Neuronal stem cell (in vitro differentiated cells): ENCODE measurements around the gene ARHGAP24.
A peak's percentile ranks its signal among the peaks of the same experiment; 100 is the strongest.

Experiments used
- DNase-seq: peaks from one replicate; pipeline ENCODE4 v3.0.0-alpha.2; 2013; ENCODE audit warnings: low spot score
- H2AFZ ChIP-seq: one replicate; pipeline ENCODE4 v1.6.1; 2013; ENCODE audit warnings: mild to moderate bottlenecking, low read length, inconsistent platforms
- H2AK5ac ChIP-seq: 2 replicates; pipeline ENCODE4 v1.6.1; 2013; ENCODE audit warnings: low read depth, mild to moderate bottlenecking, inconsistent platforms, low read length, moderate library complexity, mixed read lengths
- H2BK120ac ChIP-seq: 2 replicates; pipeline ENCODE4 v1.6.1; 2013; ENCODE audit warnings: low read depth, mild to moderate bottlenecking, inconsistent platforms, low read length, moderate library complexity, mixed read lengths
- H2BK12ac ChIP-seq: one replicate; pipeline ENCODE4 v1.6.1; 2013; ENCODE audit warnings: low read length, inconsistent platforms
- H2BK15ac ChIP-seq: 2 replicates; pipeline ENCODE4 v1.6.1; 2013; ENCODE audit warnings: mild to moderate bottlenecking, low read length, inconsistent platforms, mixed read lengths
- H2BK5ac ChIP-seq: one replicate; pipeline ENCODE4 v1.6.1; 2013; ENCODE audit warnings: inconsistent platforms, mild to moderate bottlenecking, low read length, moderate library complexity
- H3K14ac ChIP-seq: one replicate; pipeline ENCODE4 v1.6.1; 2013; ENCODE audit warnings: low read length, inconsistent platforms
- H3K18ac ChIP-seq: 2 replicates; pipeline ENCODE4 v1.6.1; 2013; ENCODE audit warnings: low read length, inconsistent platforms
- H3K23ac ChIP-seq: 2 replicates; pipeline ENCODE4 v1.6.1; 2013; ENCODE audit warnings: low read depth, mild to moderate bottlenecking, mixed read lengths, low read length, inconsistent platforms; ENCODE audit not compliant: poor library complexity
- H3K27ac ChIP-seq: replicated peaks from 3 replicates; pipeline ENCODE4 v1.5.1; 2013; ENCODE audit warnings: low read length, inconsistent platforms
- H3K27me3 ChIP-seq, 3 experiments: 2 replicates each; pipeline ENCODE4 v1.6.1; 2013; ENCODE audit warnings: low read length in 3 of 3, mild to moderate bottlenecking in 2 of 3, inconsistent platforms in 1 of 3, low read depth in 1 of 3, mixed read lengths in 1 of 3, moderate library complexity in 1 of 3; ENCODE audit not compliant: control insufficient read depth in 3 of 3, insufficient read depth in 3 of 3
- H3K36me3 ChIP-seq, 2 donors: replicated peaks in 1 of 2; 2 replicates each; pipeline ENCODE4 v1.6.1; 2013; ENCODE audit warnings: low read length in 2 of 2; ENCODE audit not compliant: control insufficient read depth in 2 of 2, insufficient read depth in 2 of 2
- H3K4ac ChIP-seq: 2 replicates; pipeline ENCODE4 v1.6.1; 2013; ENCODE audit warnings: inconsistent platforms, mild to moderate bottlenecking, low read length, moderate library complexity
- H3K4me1 ChIP-seq, 2 donors: 1 replicate in 1 of 2; 2 replicates in 1 of 2; pipeline ENCODE4 v1.6.1; 2013; ENCODE audit warnings: low read length in 2 of 2, low read depth in 1 of 2; ENCODE audit not compliant: control insufficient read depth in 2 of 2, insufficient read depth in 1 of 2
- H3K4me2 ChIP-seq: one replicate; pipeline ENCODE4 v1.6.1; 2013; ENCODE audit warnings: mild to moderate bottlenecking, low read length, inconsistent platforms; ENCODE audit not compliant: insufficient read depth, poor library complexity, severe bottlenecking
- H3K4me3 ChIP-seq, 2 donors: 2 replicates each; pipeline ENCODE4 v1.5.1; 2013; ENCODE audit warnings: low read length in 2 of 2, mild to moderate bottlenecking in 2 of 2, inconsistent platforms in 1 of 2, moderate library complexity in 1 of 2
- H3K79me1 ChIP-seq: one replicate; pipeline ENCODE4 v1.6.1; 2013; ENCODE audit warnings: low read depth, mild to moderate bottlenecking, inconsistent platforms, low read length, moderate library complexity
- H3K9ac ChIP-seq: one replicate; pipeline ENCODE4 v1.6.1; 2013; ENCODE audit warnings: mild to moderate bottlenecking, low read depth, low read length, inconsistent platforms; ENCODE audit not compliant: poor library complexity
- H3K9me3 ChIP-seq, 2 donors: replicated peaks in 1 of 2; 2 replicates each; pipeline versions ENCODE3 to v1.6.1; 2013; ENCODE audit warnings: low read length in 2 of 2, mild to moderate bottlenecking in 2 of 2, inconsistent platforms in 1 of 2, low read depth in 1 of 2, mixed read lengths in 1 of 2, moderate library complexity in 1 of 2; ENCODE audit not compliant: control insufficient read depth in 2 of 2, insufficient read depth in 1 of 2
- H4K8ac ChIP-seq: one replicate; pipeline ENCODE4 v1.6.1; 2013; ENCODE audit warnings: low read depth, mild to moderate bottlenecking, inconsistent platforms, low read length, moderate library complexity
- H4K91ac ChIP-seq: one replicate; pipeline ENCODE4 v1.6.1; 2013; ENCODE audit warnings: low read length, low read depth, mild to moderate bottlenecking, inconsistent platforms; ENCODE audit not compliant: poor library complexity
- WGBS, 2 donors: extraction: QIAGEN DNeasy Blood & Tissue Kit; methylation state at CpG; one replicate each; pipeline ENCODE4 v1.1.7; 2013; ENCODE audit warnings: missing lambda C conversion rate in 2 of 2, mixed read lengths in 1 of 2; ENCODE audit not compliant: insufficient read length in 2 of 2, insufficient replicate concordance in 1 of 2; ENCODE audit errors: extremely low coverage in 2 of 2; 5-methylcytosine and 5-hydroxymethylcytosine counted together

The ARHGAP24 gene

DNA sequence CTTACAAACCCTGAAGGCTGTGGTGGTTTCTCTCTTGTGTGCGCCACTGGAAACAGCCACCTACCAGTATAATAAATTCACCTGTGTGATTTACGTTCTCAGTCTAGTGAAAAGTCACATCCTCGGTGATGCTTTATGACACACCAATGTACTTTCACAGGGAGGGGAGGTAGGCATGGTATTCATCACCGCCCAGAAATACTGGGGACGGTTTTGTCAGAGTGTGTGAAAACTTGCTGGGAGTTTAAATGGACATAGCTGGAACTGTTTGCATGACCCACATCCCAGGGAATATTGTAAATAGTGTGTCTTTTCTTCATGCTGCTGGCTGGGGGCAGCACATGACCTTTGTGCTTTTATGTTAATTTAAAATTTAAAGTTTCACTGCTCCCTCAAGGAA lies 463.1 kb downstream of the ARHGAP24 start:
- H2BK15ac ChIP-seq = no peak overlapping the region
- no peak overlapping the region for H3K18ac ChIP-seq
- no peak overlapping the region for H3K4ac ChIP-seq
- no peak overlapping the region for H3K23ac ChIP-seq
- no peak overlapping the region for H3K4me3 ChIP-seq
- no peak overlapping the region for H3K4me2 ChIP-seq
- H3K79me1 ChIP-seq = no peaks in the 10 kb centered on the region
- H2BK5ac ChIP-seq = no peak overlapping the region
- WGBS, 2 donors = no CpG with 5 or more reads among the region's 5 CpGs
- H3K27me3 ChIP-seq = no peaks in the 10 kb centered on the region
- no peak overlapping the region for H4K8ac ChIP-seq
- no peak overlapping the region for H3K9ac ChIP-seq
- H2BK12ac ChIP-seq = no peak overlapping the region
- no peak overlapping the region for H4K91ac ChIP-seq
- no peak overlapping the region for H3K27ac ChIP-seq
- H3K9me3 ChIP-seq = no peaks in the 10 kb centered on the region
- no peak overlapping the region for H2AFZ ChIP-seq
- no peaks in the 10 kb centered on the region for H3K36me3 ChIP-seq
- no peak overlapping the region for H2BK120ac ChIP-seq
- H2AK5ac ChIP-seq = no peak overlapping the region
- peaks cover under 1 to 2% of the 10 kb centered on the region in 2 donors for H3K4me1 ChIP-seq
- no peak for DNase-seq
- H3K14ac ChIP-seq = no peak overlapping the region

DNA sequence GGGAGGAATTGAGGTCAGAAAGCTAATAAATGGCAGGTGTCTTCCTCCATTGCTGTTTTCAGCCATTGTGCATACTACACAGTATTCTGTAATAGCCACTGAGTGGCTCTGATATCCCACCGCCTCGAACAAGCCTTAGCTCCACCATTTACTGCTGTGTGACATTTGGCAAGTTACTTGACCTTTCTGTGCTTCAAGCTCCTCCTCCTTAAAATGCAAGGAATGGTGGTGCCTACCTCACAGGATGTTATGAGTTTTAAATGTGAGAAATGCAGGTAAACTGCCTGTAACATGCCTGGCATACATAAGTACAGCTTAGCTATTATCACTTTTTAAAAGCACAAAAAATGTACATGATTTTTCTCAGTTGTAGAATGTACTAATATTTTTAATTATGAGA lies 464.0 kb downstream of the ARHGAP24 start:
- Histone ChIP-seq H2BK12ac (no peak overlapping the region), H3K36me3 (no peaks in the 10 kb centered on the region), H3K4me3 (no peak overlapping the region), H3K4me2 (no peak overlapping the region), H2BK15ac (no peak overlapping the region), H2BK5ac (no peak overlapping the region), H3K9me3 (no peaks in the 10 kb centered on the region), H3K4me1 (no peaks in the 10 kb centered on the region), H3K79me1 (no peaks in the 10 kb centered on the region), H3K27ac (no peak overlapping the region), H3K4ac (no peak overlapping the region), H3K9ac (no peak overlapping the region), H2AK5ac (no peak overlapping the region), H4K8ac (no peak overlapping the region), H3K18ac (no peak overlapping the region), H3K27me3 (no peaks in the 10 kb centered on the region), H3K23ac (no peak overlapping the region), H4K91ac (no peak overlapping the region), H3K14ac (no peak overlapping the region), H2BK120ac (no peak overlapping the region), H2AFZ (no peak overlapping the region)
- DNase-seq = no peak
- WGBS, 2 donors = no CpG with 5 or more reads among the region's 2 CpGs

DNA sequence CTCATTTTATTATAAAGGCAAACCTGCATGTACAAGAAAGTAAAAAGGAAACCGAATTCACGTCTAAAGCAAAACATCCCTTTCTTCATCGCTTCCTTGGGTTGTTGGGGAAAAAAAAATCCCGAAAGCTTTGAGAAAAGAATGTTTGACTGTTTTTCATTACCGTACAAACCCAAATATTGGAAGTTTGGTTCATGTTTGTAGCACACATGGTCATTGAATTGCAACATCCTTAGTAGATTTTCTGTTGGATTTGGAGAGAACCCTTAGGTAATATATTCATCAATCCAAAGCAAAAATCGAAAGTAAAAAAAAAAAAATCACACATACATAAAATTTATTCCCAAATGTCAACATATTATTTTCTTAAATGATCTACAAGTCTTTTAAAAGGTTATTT lies 464.6 kb downstream of the ARHGAP24 start:
- no peak overlapping the region for H2BK12ac ChIP-seq
- no CpG with 5 or more reads among the region's 6 CpGs for WGBS, 2 donors

DNA sequence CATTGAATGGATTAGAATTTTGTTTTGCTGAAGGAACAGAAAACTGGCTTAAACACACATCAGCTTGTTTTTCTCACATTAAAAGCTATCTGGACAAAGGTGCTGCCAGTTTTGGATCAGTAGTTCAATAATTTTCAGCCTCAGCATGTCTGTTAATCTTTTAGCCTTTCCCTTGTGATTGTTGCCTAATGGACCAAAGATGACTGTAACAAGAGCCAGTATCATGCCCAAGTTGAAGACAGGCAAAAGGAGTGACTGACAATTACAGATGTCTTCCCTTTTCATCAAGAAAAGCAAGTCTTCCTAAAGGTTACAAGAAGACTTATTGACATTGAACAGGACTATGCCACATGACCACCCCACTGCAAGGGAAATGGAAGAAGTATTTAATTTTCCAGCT lies 465.2 kb downstream of the ARHGAP24 start:
- Histone ChIP-seq H3K4me2 (no peak overlapping the region), H2BK5ac (no peak overlapping the region), H3K23ac (no peak overlapping the region), H3K79me1 (no peaks in the 10 kb centered on the region), H4K91ac (no peak overlapping the region), H3K4me3 (no peak overlapping the region), H3K9ac (no peak overlapping the region), H2BK15ac (no peak overlapping the region), H3K4me1 (no peaks in the 10 kb centered on the region), H2BK12ac (no peak overlapping the region), H3K14ac (no peak overlapping the region), H4K8ac (no peak overlapping the region), H3K27me3 (no peaks in the 10 kb centered on the region), H2AK5ac (no peak overlapping the region), H3K27ac (no peak overlapping the region), H3K9me3 (no peaks in the 10 kb centered on the region), H3K18ac (no peak overlapping the region), H2AFZ (peak overlapping the region; percentile 12), H2BK120ac (no peak overlapping the region), H3K4ac (no peak overlapping the region), H3K36me3 (no peaks in the 10 kb centered on the region)
- no peak for DNase-seq

More for the DNA sequence above, 464.6 kb downstream of the ARHGAP24 start:
- Histone ChIP-seq H3K9me3 (no peaks in the 10 kb centered on the region), H4K8ac (no peak overlapping the region), H2AFZ (no peak overlapping the region), H3K18ac (no peak overlapping the region), H3K27me3 (no peaks in the 10 kb centered on the region), H3K23ac (no peak overlapping the region), H3K14ac (no peak overlapping the region), H2BK5ac (no peak overlapping the region), H3K79me1 (no peaks in the 10 kb centered on the region), H3K36me3 (no peaks in the 10 kb centered on the region), H3K4me2 (no peak overlapping the region), H2BK120ac (no peak overlapping the region), H4K91ac (no peak overlapping the region), H3K27ac (no peak overlapping the region), H3K4ac (no peak overlapping the region), H3K4me1 (no peaks in the 10 kb centered on the region), H3K4me3 (no peak overlapping the region), H3K9ac (no peak overlapping the region), H2BK15ac (no peak overlapping the region), H2AK5ac (no peak overlapping the region)
- no peak for DNase-seq
